Breast epithelium (tissue), 4 donors: ENCODE data around the gene JUND. TPM values are rescaled to one million over a fixed set of nuclear protein-coding genes. Genes with fewer than 3 reads are reported as not detected.

Experiments
- DNase-seq, 2 donors: peaks; one replicate each; pipeline ENCODE4 v3.0.0-alpha.2; 2019; ENCODE audit warnings: low spot score in 2 of 2
- H3K27ac ChIP-seq, 2 donors: fragments of 200-600 bp; sonication (generic) in 1 of 2; one replicate each; pipeline ENCODE4 v1.5.1; 2016 to 2019; ENCODE audit warnings: mild to moderate bottlenecking in 1 of 2
- H3K27me3 ChIP-seq, 2 donors: fragments of 200-600 bp; sonication (generic) in 1 of 2; one replicate each; pipeline versions ENCODE4 v1.5.1 to v1.6.0; 2017 to 2019; ENCODE audit warnings: control low read depth in 1 of 2, mild to moderate bottlenecking in 1 of 2
- H3K36me3 ChIP-seq: fragments of 200-600 bp; one replicate; pipeline ENCODE4 v1.5.1; 2019
- H3K4me1 ChIP-seq, 2 donors: fragments of 200-600 bp; sonication (generic); one replicate each; pipeline ENCODE4 v1.5.1; 2016 to 2019; ENCODE audit warnings: control low read depth in 1 of 2
- H3K4me3 ChIP-seq, 3 donors: fragments of 200-600 bp; sonication (generic); 1 replicate in 2 of 3; 2 replicates in 1 of 3; pipeline ENCODE4 v1.5.1; 2016 to 2019; ENCODE audit warnings: mild to moderate bottlenecking in 3 of 3, moderate library complexity in 2 of 3
- H3K9me3 ChIP-seq, 2 donors: fragments of 200-600 bp; sonication (generic) in 1 of 2; one replicate each; pipeline ENCODE4 v1.5.1; 2016 to 2019; ENCODE audit warnings: control low read depth in 1 of 2
- POLR2A ChIP-seq: fragments of 450-650 bp; IDR thresholded peaks from one replicate; pipeline ENCODE4 v1.6.1; 2016; ENCODE audit warnings: antibody characterized with exemption, mild to moderate bottlenecking, moderate library complexity
- POLR2AphosphoS5 ChIP-seq, 3 donors: sonication (generic); formaldehyde crosslinking; IDR thresholded peaks; one replicate each; pipeline ENCODE4 v1.6.1; 2017; ENCODE audit warnings: antibody characterized with exemption in 3 of 3
- intact Hi-C: fragments of 100-400 bp; cut with DNase I; formaldehyde crosslinking; loops from one replicate; pipeline ENCODE4 v1.15.1; 2023; ENCODE audit warnings: low total_unique reads
- total RNA-seq, 3 donors: library from RNA; depleted of rRNA; stranded (reverse); fragments of >200 nt; gene quantifications; one replicate each; pipeline ENCODE4 v1.1.0, GENCODE V29; 2016
- TF ChIP-seq, protein P1 (sequence below), 3 donors: fragments of 450-650 bp; IDR thresholded peaks; one replicate each; pipeline ENCODE4 v1.5.1; 2016 to 2017; ENCODE audit warnings: antibody characterized with exemption in 3 of 3, mild to moderate bottlenecking in 3 of 3, moderate library complexity in 3 of 3

Gene JUND
- total RNA-seq, 3 donors from 2014 or later = 325 to 833 (median 602) TPM

DNA sequence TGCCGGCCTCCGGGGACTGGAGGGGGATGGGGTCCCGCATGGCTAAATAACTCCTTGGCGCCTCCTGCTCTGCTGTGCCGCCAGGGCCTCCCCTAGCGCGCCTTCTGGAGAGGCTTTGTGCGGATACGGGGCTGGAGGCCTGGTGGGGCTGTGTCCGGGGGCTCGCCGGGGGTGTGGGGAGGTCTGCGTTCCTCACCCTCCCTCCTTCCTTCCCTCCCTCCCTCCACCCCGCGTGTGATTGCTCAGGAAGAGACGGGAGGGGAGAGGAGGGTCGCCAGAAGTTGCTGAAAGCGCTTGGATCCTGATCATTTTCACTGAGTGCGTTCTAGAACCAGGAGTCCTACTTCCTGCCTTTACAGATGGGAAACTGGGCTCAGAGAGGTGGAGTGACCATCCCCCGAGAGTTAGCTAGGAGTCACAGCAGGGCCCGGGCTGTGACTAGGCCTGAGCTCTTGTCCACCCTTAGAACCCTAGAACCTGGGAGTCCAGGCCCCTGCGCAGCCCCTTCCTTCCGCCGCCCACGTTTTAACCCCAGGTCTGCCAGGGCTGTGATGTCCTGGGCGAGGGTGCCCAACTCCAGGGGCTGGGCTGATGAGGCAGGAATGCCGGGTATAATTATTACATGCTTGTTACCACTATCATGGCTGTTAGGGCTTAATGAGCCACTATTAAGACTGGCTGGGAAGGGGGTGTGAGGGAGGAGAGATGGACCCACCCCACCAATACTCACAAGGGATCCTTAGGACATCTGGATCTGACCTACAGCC lies 782 bp upstream of the JUND start:
- peak in 1 of 2 donors; percentile 72 for DNase-seq
- H3K4me1 ChIP-seq = no peaks in the 10 kb centered on the region
- H3K9me3 ChIP-seq = no peaks in the 10 kb centered on the region
- TF ChIP-seq POLR2AphosphoS5 (IDR thresholded peaks at IDR 0.05) = peak; percentile 35 to 73 (median 56)
- TF ChIP-seq, protein P1, sequence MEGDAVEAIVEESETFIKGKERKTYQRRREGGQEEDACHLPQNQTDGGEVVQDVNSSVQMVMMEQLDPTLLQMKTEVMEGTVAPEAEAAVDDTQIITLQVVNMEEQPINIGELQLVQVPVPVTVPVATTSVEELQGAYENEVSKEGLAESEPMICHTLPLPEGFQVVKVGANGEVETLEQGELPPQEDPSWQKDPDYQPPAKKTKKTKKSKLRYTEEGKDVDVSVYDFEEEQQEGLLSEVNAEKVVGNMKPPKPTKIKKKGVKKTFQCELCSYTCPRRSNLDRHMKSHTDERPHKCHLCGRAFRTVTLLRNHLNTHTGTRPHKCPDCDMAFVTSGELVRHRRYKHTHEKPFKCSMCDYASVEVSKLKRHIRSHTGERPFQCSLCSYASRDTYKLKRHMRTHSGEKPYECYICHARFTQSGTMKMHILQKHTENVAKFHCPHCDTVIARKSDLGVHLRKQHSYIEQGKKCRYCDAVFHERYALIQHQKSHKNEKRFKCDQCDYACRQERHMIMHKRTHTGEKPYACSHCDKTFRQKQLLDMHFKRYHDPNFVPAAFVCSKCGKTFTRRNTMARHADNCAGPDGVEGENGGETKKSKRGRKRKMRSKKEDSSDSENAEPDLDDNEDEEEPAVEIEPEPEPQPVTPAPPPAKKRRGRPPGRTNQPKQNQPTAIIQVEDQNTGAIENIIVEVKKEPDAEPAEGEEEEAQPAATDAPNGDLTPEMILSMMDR (IDR thresholded peaks at IDR 0.05) = peak in 2 of 3 donors; percentile 13 to 18
- peak; percentile 87 for TF ChIP-seq POLR2A
- H3K27me3 ChIP-seq = no peaks in the 10 kb centered on the region
- H3K4me3 ChIP-seq = peak overlapping the region; percentile 45 to 97 (median 95)
- peak overlapping the region; percentile 100 for H3K27ac ChIP-seq
- no peaks in the 10 kb centered on the region for H3K36me3 ChIP-seq
- intact Hi-C loops = loop anchor here (5.0 kb wide), 2 partner anchors 40 to 1620 kb away; partner anchors contain the start of genes LSM4, SMIM7 and TMEM38A

DNA sequence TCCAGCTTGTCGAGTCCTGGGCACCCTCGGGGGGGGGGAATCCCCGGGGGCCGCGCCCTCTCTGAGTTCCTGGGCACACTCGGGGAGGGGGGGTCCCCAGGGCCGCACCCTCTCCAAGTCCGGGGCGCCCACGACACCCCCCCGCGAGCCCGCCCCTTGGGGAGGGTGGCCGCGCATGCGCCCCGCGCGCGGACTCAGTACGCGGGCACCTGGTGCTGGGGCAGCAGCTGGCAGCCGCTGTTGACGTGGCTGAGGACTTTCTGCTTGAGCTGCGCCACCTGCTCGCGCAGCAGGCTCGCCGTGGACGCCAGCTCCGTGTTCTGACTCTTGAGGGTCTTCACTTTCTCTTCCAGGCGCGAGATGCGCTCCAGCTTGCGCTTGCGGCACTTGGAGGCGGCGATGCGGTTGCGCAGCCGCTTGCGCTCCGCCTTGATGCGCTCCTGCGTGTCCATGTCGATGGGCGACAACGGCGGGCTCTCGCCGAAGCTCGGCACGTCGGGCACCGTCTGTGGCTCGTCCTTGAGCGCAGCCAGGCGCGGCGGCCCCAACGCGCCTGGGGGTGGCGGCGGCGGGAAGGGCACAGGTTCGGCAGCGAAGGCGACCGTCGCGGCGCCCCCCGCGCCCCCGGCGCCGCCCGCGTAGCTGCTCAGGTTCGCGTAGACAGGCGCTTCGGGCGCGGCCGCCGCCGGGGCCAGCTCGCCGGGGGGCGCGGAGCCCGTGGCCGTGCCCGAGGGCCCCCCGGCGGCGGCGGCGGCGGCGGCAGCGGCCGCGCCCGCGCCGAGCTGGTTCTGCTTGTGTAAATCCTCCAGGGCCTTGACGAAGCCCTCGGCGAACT lies 958 bp downstream of the JUND start:
- no peaks in the 10 kb centered on the region for H3K9me3 ChIP-seq
- H3K4me1 ChIP-seq = peaks cover 4% of the 10 kb centered on the region in 2 donors
- H3K27me3 ChIP-seq = no peaks in the 10 kb centered on the region
- TF ChIP-seq POLR2AphosphoS5 (IDR thresholded peaks at IDR 0.05) = peak; percentile 98 to 99 (median 99)
- TF ChIP-seq, protein P1 (IDR thresholded peaks at IDR 0.05) = peak in 1 of 3 donors; percentile 12
- peak; percentile 93 for TF ChIP-seq POLR2A
- intact Hi-C loops = loop anchor here (5.0 kb wide), 2 partner anchors 42 to 1618 kb away; partner anchors contain the start of genes LSM4, SMIM7 and TMEM38A
- no peaks in the 10 kb centered on the region for H3K36me3 ChIP-seq
- peak overlapping the region; percentile 95 to 98 (median 97) for H3K4me3 ChIP-seq
- H3K27ac ChIP-seq = peak overlapping the region; percentile 100
- DNase-seq = peak; percentile 78 to 80

DNA sequence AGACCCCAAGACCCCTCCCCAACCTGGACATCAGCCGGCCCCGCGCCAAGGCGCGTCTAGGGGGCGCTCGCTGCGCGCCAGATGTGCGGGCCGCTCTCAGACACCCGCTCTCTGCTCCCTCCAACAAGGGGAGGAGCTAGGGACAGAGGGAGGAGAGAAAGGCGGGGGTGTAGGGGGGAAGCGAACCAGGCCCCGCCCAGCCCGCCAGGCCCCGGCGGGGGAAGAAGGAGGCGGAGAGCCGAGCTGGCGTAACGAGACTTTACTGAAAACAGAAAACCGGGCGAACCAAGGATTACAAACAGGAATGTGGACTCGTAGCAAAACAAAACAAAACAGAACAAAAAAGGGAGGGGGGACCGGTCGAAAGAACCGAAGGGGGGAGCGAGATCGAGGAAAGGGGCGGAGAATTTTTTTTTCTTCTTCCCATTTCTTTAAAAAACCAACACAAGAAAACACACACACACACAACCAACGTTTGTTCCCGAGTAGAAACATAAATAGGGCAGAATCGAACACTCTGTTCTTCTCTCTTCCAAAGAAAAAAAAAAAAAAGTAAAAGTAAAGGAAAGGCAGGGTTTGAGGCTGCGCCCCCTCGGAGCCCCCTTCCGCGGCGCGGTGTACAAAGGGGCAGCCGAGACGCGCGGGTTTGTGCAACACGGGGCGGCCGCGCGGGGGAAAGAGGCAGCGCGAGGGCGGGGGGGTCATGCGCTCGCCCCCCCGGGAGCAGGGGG lies 1.7 kb downstream of the JUND start:
- peak overlapping the region; percentile 95 to 98 (median 97) for H3K4me3 ChIP-seq
- intact Hi-C loops = loop anchor here (5.0 kb wide), 2 partner anchors 43 to 1617 kb away; partner anchors contain the start of genes LSM4, SMIM7 and TMEM38A
- peak; percentile 96 to 99 (median 96) for TF ChIP-seq POLR2AphosphoS5 (IDR thresholded peaks at IDR 0.05)
- TF ChIP-seq, protein P1 (IDR thresholded peaks at IDR 0.05) = peak; percentile 67 to 85 (median 82)
- TF ChIP-seq POLR2A = peak; percentile 85
- H3K4me1 ChIP-seq = peaks cover 9 to 12% of the 10 kb centered on the region in 2 donors
- H3K27ac ChIP-seq = peak overlapping the region; percentile 100
- H3K9me3 ChIP-seq = no peaks in the 10 kb centered on the region
- no peaks in the 10 kb centered on the region for H3K27me3 ChIP-seq
- H3K36me3 ChIP-seq = no peaks in the 10 kb centered on the region
- peak; percentile 91 to 93 for DNase-seq

DNA sequence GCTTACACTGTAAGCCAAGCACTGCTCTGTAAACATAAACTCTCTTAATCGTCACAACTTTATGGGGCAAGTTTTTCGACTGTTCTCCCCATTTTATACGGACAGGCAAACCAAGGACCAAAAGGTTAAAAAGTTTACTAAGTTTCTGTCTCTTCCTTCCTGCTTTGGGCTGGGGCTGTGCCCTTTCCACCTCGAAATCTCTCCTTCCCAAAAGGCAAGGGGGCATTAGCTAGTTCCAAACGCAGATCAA lies 2.2 kb downstream of the JUND start:
- no peak for TF ChIP-seq POLR2AphosphoS5 (IDR thresholded peaks at IDR 0.05)
- TF ChIP-seq, protein P1 (IDR thresholded peaks at IDR 0.05) = no peak
- TF ChIP-seq POLR2A = no peak
- peaks cover 14% of the 10 kb centered on the region in 2 donors for H3K4me1 ChIP-seq
- no peaks in the 10 kb centered on the region for H3K27me3 ChIP-seq
- H3K36me3 ChIP-seq = no peaks in the 10 kb centered on the region
- DNase-seq = no peak
- intact Hi-C loops = no loop called here
- H3K9me3 ChIP-seq = no peaks in the 10 kb centered on the region
- H3K27ac ChIP-seq = peak overlapping the region; percentile 100
- peak overlapping the region; percentile 95 to 98 (median 97) for H3K4me3 ChIP-seq
